DOHH2 (cell line): ENCODE data around the gene IRAK1BP1.

Source experiments
- CTCF ChIP-seq: fragments of 200-600 bp; sonication (generic); IDR thresholded peaks from one replicate; pipeline ENCODE4 v1.5.1; 2014; ENCODE audit warnings: antibody characterized with exemption, mild to moderate bottlenecking, low read depth, low read length; ENCODE audit not compliant: poor library complexity, severe bottlenecking
- EZH2phosphoT487 ChIP-seq: fragments of 200-600 bp; sonication (generic); IDR thresholded peaks from 2 replicates; pipeline ENCODE4 v1.6.1; 2017; ENCODE audit warnings: borderline replicate concordance, mild to moderate bottlenecking, antibody characterized with exemption, low read length, moderate library complexity, mixed read lengths

GRCh38 chr6:78948785-78949184 is 81.4 kb downstream of the IRAK1BP1 start:
- TF ChIP-seq EZH2phosphoT487 (no peak), CTCF (no peak)
